T-helper 9 cell (primary cell): ENCODE measurements around the gene PNLIPRP1.

Experiments used
- DNase-seq: peaks from one replicate; pipeline ENCODE4 v3.0.0-alpha.2; 2020

PNLIPRP1 gene

GRCh38 chr10:116602648-116603400 is 12.1 kb downstream of the PNLIPRP1 start:
- no peak for DNase-seq

GRCh38 chr10:116606061-116606483 is 15.3 kb downstream of the PNLIPRP1 start:
- no peak for DNase-seq

- DNase-seq, result no peak
These were observed 16.6 kb downstream of the PNLIPRP1 start for GRCh38 chr10:116607336-116607735.

- no peak for DNase-seq
These were observed 18.2 kb downstream of the PNLIPRP1 start for GRCh38 chr10:116608686-116609594.

GRCh38 chr10:116610443-116611152 is 19.8 kb downstream of the PNLIPRP1 start:
- DNase-seq, result no peak

GRCh38 chr10:116611153-116611545 is 20.4 kb downstream of the PNLIPRP1 start:
- DNase-seq, result no peak

GRCh38 chr10:116612107-116612769 is 21.5 kb downstream of the PNLIPRP1 start:
- DNase-seq, result no peak

- DNase-seq, result no peak
These were observed 22.7 kb downstream of the PNLIPRP1 start for GRCh38 chr10:116613471-116613870.

- no peak for DNase-seq
These were observed 24.0 kb downstream of the PNLIPRP1 start for GRCh38 chr10:116614796-116615195.

- DNase-seq, result no peak
These were observed 24.5 kb downstream of the PNLIPRP1 start for GRCh38 chr10:116615199-116615776.

- DNase-seq, result no peak
These were observed 30.0 kb downstream of the PNLIPRP1 start, which contains the start of gene PNLIPRP2 for GRCh38 chr10:116620423-116621400. TSS of gene PNLIPRP2 (plus strand) at chr10:116620953.

GRCh38 chr10:116621476-116621875 is 30.7 kb downstream of the PNLIPRP1 start:
- no peak for DNase-seq

GRCh38 chr10:116621934-116622655 is 31.3 kb downstream of the PNLIPRP1 start:
- no peak for DNase-seq

GRCh38 chr10:116625845-116626244 is 35.1 kb downstream of the PNLIPRP1 start:
- no peak for DNase-seq

- DNase-seq, result no peak
These were observed 36.1 kb downstream of the PNLIPRP1 start for GRCh38 chr10:116626815-116627214.

- DNase-seq, result no peak
These were observed 36.7 kb downstream of the PNLIPRP1 start for GRCh38 chr10:116627386-116627933.

- no peak for DNase-seq
These were observed 38.6 kb downstream of the PNLIPRP1 start for GRCh38 chr10:116629340-116629739.

- DNase-seq, result no peak
These were observed 39.3 kb downstream of the PNLIPRP1 start for GRCh38 chr10:116630020-116630419.

GRCh38 chr10:116631871-116632295 is 41.1 kb downstream of the PNLIPRP1 start:
- DNase-seq, result no peak
